GM13977 (cell line): Measurements from ENCODE around the gene TEAD1.

ENCODE experiments used
- DNase-seq: peaks from one replicate; pipeline ENCODE4 v3.0.0; 2012; ENCODE audit warnings: low spot score
- CTCF ChIP-seq: IDR thresholded peaks from 2 replicates; pipeline ENCODE4 v1.5.1; 2012; ENCODE audit warnings: mild to moderate bottlenecking, control low read depth; ENCODE audit not compliant: insufficient read depth; ENCODE audit errors: extremely low read depth, missing control alignments
- in situ Hi-C: fragments of 300-500 bp; cut with MboI; formaldehyde crosslinking; loops from one replicate; pipeline ENCODE4 v1.12.0; 2022; ENCODE audit warnings: low sequenced_read_pairs, low pct_unique_long_range_greater_than_20kb, mixed read lengths, inconsistent platforms; ENCODE audit not compliant: unreplicated experiment

Gene TEAD1

GRCh38 chr11:12794576-12795230, 120.5 kb downstream of the TEAD1 start:
- in situ Hi-C loops, result no loop called here
- no peak for DNase-seq
- TF ChIP-seq CTCF, result no peak

GRCh38 chr11:12797996-12798395, 123.8 kb downstream of the TEAD1 start:
- DNase-seq, result no peak
- in situ Hi-C loops, result no loop called here
- no peak for TF ChIP-seq CTCF

GRCh38 chr11:12798609-12799011, 124.4 kb downstream of the TEAD1 start:
- in situ Hi-C loops, result no loop called here
- TF ChIP-seq CTCF, result no peak

GRCh38 chr11:12799334-12799835, 125.2 kb downstream of the TEAD1 start:
- no peak for DNase-seq
- in situ Hi-C loops, result no loop called here
- TF ChIP-seq CTCF, result no peak

More at GRCh38 chr11:12798609-12799011, 124.4 kb downstream of the TEAD1 start:
- DNase-seq, result no peak

GRCh38 chr11:12800032-12800671, 125.9 kb downstream of the TEAD1 start:
- no peak for TF ChIP-seq CTCF
- no peak for DNase-seq
- in situ Hi-C loops, result no loop called here

GRCh38 chr11:12800871-12801270, 126.7 kb downstream of the TEAD1 start:
- no peak for TF ChIP-seq CTCF
- in situ Hi-C loops, result no loop called here
- no peak for DNase-seq
